SK-N-SH treated with all-trans-retinoic acid at 6 μM for 48 hours (cell line): ENCODE results near the gene MYOM3.

Source experiments
- ATAC-seq: fragments of 200-7000 bp; cut with Tn5 transposase; 3 replicates; pipeline ENCODE4 v1.9.1; 2020; ENCODE audit warnings: mild to moderate bottlenecking, moderate library complexity
- ARNTL ChIP-seq: fragments of 450-650 bp; formaldehyde crosslinking; IDR thresholded peaks from 2 replicates; pipeline ENCODE4 v1.5.0; 2020; ENCODE audit warnings: low read depth, mild to moderate bottlenecking, moderate library complexity, borderline replicate concordance
- BACH2 ChIP-seq: fragments of 250-450 bp; sonication (Bioruptor Pico); IDR thresholded peaks from 2 replicates; pipeline ENCODE4 v1.9.0; 2021; ENCODE audit warnings: mild to moderate bottlenecking, borderline replicate concordance
- CREB5 ChIP-seq: fragments of 250-450 bp; sonication (Bioruptor Pico); IDR thresholded peaks from 2 replicates; pipeline ENCODE4 v1.5.1; 2020; ENCODE audit warnings: low read depth, mild to moderate bottlenecking, moderate library complexity
- CSDC2 ChIP-seq: fragments of 250-450 bp; sonication (Bioruptor Pico); IDR thresholded peaks from 2 replicates; pipeline ENCODE4 v1.5.0; 2020; ENCODE audit warnings: mild to moderate bottlenecking, moderate library complexity
- CSRNP3 ChIP-seq: fragments of 250-450 bp; sonication (Bioruptor Pico); IDR thresholded peaks from 2 replicates; pipeline ENCODE4 v1.5.1; 2021; ENCODE audit warnings: mild to moderate bottlenecking, moderate library complexity
- GLIS3 ChIP-seq: fragments of 250-450 bp; sonication (Bioruptor Pico); IDR thresholded peaks from 2 replicates; pipeline ENCODE4 v1.5.0; 2020; ENCODE audit warnings: mild to moderate bottlenecking, moderate library complexity
- ISL1 ChIP-seq: fragments of 250-450 bp; sonication (Bioruptor Pico); IDR thresholded peaks from 2 replicates; pipeline ENCODE4 v2.1.2; 2022; ENCODE audit warnings: mild to moderate bottlenecking, moderate library complexity
- OSR1 ChIP-seq: fragments of 250-450 bp; sonication (Bioruptor Pico); IDR thresholded peaks from 2 replicates; pipeline ENCODE4 v1.8.0; 2022; ENCODE audit warnings: moderate library complexity, mild to moderate bottlenecking, inconsistent platforms
- PATZ1 ChIP-seq: fragments of 250-450 bp; sonication (Bioruptor Pico); IDR thresholded peaks from 2 replicates; pipeline ENCODE4 v1.8.0; 2020; ENCODE audit warnings: mild to moderate bottlenecking, moderate library complexity, borderline replicate concordance
- POU6F1 ChIP-seq: fragments of 250-450 bp; sonication (Bioruptor Pico); IDR thresholded peaks from 2 replicates; pipeline ENCODE4 v1.8.0; 2021; ENCODE audit warnings: low read depth, mild to moderate bottlenecking, moderate library complexity, borderline replicate concordance
- PPARA ChIP-seq: fragments of 250-450 bp; sonication (Bioruptor Pico); IDR thresholded peaks from 2 replicates; pipeline ENCODE4 v1.5.0; 2020; ENCODE audit warnings: mild to moderate bottlenecking, borderline replicate concordance
- RARB ChIP-seq: fragments of 250-450 bp; sonication (Bioruptor Pico); IDR thresholded peaks from 2 replicates; pipeline ENCODE4 v1.8.0; 2021; ENCODE audit warnings: mild to moderate bottlenecking, moderate library complexity
- SNAI2 ChIP-seq: fragments of 250-450 bp; sonication (Bioruptor Pico); IDR thresholded peaks from 2 replicates; pipeline ENCODE4 v1.5.0; 2020; ENCODE audit warnings: mild to moderate bottlenecking, moderate library complexity
- TCF4 ChIP-seq: fragments of 250-450 bp; sonication (Bioruptor Pico); IDR thresholded peaks from 2 replicates; pipeline ENCODE4 v1.8.0; 2021; ENCODE audit warnings: mild to moderate bottlenecking, moderate library complexity, borderline replicate concordance
- TOX ChIP-seq: fragments of 250-450 bp; sonication (Bioruptor Pico); IDR thresholded peaks from 2 replicates; pipeline ENCODE4 v1.8.0; 2021; ENCODE audit warnings: mild to moderate bottlenecking, moderate library complexity, borderline replicate concordance
- TSHZ2 ChIP-seq: fragments of 250-450 bp; sonication (Bioruptor Pico); IDR thresholded peaks from 2 replicates; pipeline ENCODE4 v1.5.0; 2020; ENCODE audit warnings: mild to moderate bottlenecking, moderate library complexity
- ZC3H10 ChIP-seq: fragments of 250-450 bp; sonication (Bioruptor Pico); IDR thresholded peaks from 2 replicates; pipeline ENCODE4 v1.5.1; 2021; ENCODE audit warnings: mild to moderate bottlenecking, moderate library complexity
- ZFP3 ChIP-seq: fragments of 250-450 bp; sonication (Bioruptor Pico); IDR thresholded peaks from 2 replicates; pipeline ENCODE4 v1.5.0; 2020; ENCODE audit warnings: mild to moderate bottlenecking, moderate library complexity
- ZFP30 ChIP-seq: fragments of 450-650 bp; formaldehyde crosslinking; IDR thresholded peaks from 2 replicates; pipeline ENCODE4 v1.5.0; 2022; ENCODE audit warnings: mild to moderate bottlenecking, moderate library complexity
- ZNF565 ChIP-seq: fragments of 450-650 bp; formaldehyde crosslinking; conservative IDR thresholded peaks from 2 replicates; pipeline ENCODE4 v1.5.0; 2020; ENCODE audit warnings: low read depth, mild to moderate bottlenecking, moderate library complexity
- ZNF70 ChIP-seq: fragments of 450-650 bp; formaldehyde crosslinking; IDR thresholded peaks from 2 replicates; pipeline ENCODE4 v1.5.0; 2020; ENCODE audit warnings: mild to moderate bottlenecking, moderate library complexity
- ZNF8 ChIP-seq: fragments of 450-650 bp; formaldehyde crosslinking; IDR thresholded peaks from 2 replicates; pipeline ENCODE4 v1.5.0; 2020; ENCODE audit warnings: mild to moderate bottlenecking, moderate library complexity

MYOM3 gene

GRCh38 chr1:24155011-24155782 lies 43.3 kb upstream of the MYOM3 start (continued):
- TF ChIP-seq POU6F1 (CRISPR knock-in tag) (no peak), CSRNP3 (no peak), ZNF565 (CRISPR knock-in tag) (no peak), ISL1 (no peak)

- no peak for ATAC-seq
- TF ChIP-seq ZFP3 (CRISPR knock-in tag) (no peak), ZFP30 (CRISPR knock-in tag) (no peak), TCF4 (CRISPR knock-in tag) (no peak), CSDC2 (CRISPR knock-in tag) (no peak), ZNF8 (CRISPR knock-in tag) (no peak), PATZ1 (CRISPR knock-in tag) (no peak), PPARA (CRISPR knock-in tag) (no peak), RARB (CRISPR knock-in tag) (no peak), ISL1 (no peak), OSR1 (CRISPR knock-in tag) (no peak), CREB5 (CRISPR knock-in tag) (no peak), ARNTL (no peak), BACH2 (CRISPR knock-in tag) (no peak), TSHZ2 (CRISPR knock-in tag) (no peak), SNAI2 (no peak), ZC3H10 (CRISPR knock-in tag) (no peak), GLIS3 (CRISPR knock-in tag) (no peak), TOX (no peak), ZNF70 (CRISPR knock-in tag) (no peak)
These were observed 42.3 kb upstream of the MYOM3 start for GRCh38 chr1:24154215-24154614.
